DND-41 (cell line): ENCODE results near the gene RAB44.

Experiments used
- CTCF ChIP-seq: IDR thresholded peaks from 2 replicates; pipeline ENCODE4 v1.5.1; 2012; ENCODE audit warnings: borderline replicate concordance, low read length, moderate library complexity, mild to moderate bottlenecking; ENCODE audit not compliant: poor library complexity, severe bottlenecking; ENCODE audit errors: extremely low read depth
- EZH2 ChIP-seq: IDR thresholded peaks from 3 replicates; pipeline ENCODE4 v1.6.1; 2012; ENCODE audit warnings: borderline replicate concordance, low read depth, mild to moderate bottlenecking, moderate library complexity, low read length, inconsistent platforms; ENCODE audit not compliant: severe bottlenecking

DNA sequence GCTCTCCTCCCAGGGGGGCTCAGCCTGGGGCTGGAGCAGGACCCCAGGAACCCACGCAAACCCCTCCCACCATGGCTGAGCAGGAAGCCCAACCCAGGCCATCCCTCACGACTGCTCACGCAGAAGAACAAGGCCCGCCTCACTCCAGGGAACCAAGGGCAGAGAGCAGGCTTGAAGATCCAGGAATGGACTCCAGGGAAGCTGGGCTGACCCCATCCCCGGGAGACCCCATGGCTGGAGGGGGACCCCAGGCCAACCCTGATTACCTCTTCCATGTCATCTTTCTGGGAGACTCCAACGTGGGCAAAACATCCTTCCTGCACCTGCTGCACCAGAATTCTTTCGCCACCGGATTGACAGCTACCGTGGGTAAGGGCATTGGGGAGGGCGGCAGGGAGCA is 24.7 kb downstream of the RAB44 start:
- TF ChIP-seq CTCF (no peak), EZH2 (no peak)
